HG03354 (cell line): ENCODE data around the gene STARD10.

ENCODE experiments used
- ATAC-seq: cut with Tn5 transposase; IDR thresholded peaks from one replicate; pipeline ENCODE4 v1.9.1; 2021; ENCODE audit warnings: mild to moderate bottlenecking; ENCODE audit not compliant: unreplicated experiment, poor library complexity, severe bottlenecking

Gene STARD10

DNA sequence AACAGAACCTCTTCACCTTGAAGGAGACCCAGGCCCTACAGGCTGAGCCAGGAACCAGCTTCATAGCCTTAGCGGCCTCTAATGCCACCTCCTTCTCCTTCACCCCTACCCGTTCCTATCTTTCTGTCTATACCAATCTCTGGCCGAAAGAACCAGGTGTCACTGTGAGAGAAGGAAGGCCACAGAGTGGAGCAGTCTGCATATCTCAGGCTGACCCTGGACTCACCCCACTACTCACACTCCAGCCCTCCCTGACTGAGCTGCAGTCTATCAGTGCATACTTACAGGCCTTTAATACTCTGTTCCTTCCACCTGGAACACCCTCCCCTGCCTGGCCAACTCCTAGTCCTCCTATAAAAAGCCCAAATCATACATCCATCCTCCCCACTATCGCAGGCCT lies 74.3 kb downstream of the STARD10 start:
- no peak for ATAC-seq

- ATAC-seq, result no peak
These were observed 74.7 kb downstream of the STARD10 start for GRCh38 chr11:72719144-72719543.

DNA sequence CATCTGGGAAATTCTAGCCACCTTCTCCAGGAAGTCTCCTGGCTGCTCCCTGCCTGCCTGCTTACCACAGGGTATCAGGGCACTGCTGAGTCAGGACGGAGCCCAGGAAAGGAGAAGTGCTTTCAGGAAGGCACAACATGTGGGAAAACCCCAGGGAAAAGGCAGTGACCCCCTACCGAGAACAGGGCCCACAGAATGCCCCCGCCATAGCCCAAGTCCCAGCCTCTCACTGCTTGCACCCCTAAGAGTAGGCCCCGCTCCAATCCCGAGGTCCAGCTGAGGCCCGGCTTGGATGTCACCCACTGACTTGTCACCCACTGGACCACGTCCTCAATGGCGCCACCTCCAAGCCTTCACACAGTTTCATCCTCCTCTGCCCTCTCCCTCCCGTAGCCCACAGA lies 75.7 kb downstream of the STARD10 start:
- no peak for ATAC-seq

- no peak for ATAC-seq
These were observed 76.9 kb downstream of the STARD10 start for GRCh38 chr11:72716788-72717435.

DNA sequence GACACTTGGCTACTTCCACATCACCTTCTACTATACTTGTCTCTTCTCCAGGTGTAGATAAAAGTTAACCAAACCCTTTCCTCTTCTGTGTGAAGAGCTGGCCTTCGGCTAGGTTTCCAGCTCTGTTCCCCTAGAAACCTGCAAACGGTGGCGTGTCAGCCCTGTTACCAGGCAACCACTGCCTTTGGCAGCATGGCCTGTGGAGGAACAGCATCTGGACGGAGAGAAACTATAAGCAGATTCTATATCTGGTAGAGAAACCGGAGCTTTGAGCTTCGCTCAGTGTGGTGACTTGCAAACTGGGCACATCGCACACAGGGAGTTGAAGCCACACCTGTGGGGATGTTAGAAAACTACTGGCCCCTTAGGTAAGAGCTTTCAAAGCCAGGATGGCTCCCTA lies 77.6 kb downstream of the STARD10 start:
- ATAC-seq, result no peak

GRCh38 chr11:72712841-72713240 lies 81.0 kb downstream of the STARD10 start:
- no peak for ATAC-seq

DNA sequence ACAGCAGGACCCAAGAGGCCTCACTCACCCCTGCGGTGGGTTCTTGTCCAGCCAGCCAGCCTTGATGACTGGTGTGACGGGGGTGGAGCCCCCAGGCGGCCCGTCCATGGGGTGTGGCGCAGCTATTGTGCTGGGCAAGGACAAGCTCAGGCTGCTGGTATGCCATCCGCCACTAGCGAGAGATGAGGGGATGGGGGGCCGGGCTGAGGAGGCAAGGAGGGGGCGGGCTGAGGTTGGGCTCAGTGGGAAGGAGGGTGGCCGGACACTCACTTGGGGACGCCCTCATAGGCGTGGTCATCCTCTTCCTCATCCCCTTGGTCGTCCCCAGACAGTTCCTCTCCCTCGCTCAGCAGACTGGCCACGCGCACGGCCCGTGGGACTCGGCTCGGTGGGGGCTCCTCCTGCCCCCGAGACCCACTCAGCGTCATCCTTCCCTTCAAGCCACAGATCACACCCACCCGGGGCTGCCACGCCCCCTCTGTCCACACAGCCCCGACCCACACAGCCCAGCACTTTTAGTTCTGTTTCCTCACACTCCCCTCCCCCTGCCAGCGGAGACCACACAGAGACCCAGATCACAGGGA lies 81.6 kb downstream of the STARD10 start:
- ATAC-seq, result no peak

- ATAC-seq, result no peak
These were observed 82.7 kb downstream of the STARD10 start for GRCh38 chr11:72711141-72711540.

GRCh38 chr11:72710278-72710677 lies 83.6 kb downstream of the STARD10 start:
- no peak for ATAC-seq

DNA sequence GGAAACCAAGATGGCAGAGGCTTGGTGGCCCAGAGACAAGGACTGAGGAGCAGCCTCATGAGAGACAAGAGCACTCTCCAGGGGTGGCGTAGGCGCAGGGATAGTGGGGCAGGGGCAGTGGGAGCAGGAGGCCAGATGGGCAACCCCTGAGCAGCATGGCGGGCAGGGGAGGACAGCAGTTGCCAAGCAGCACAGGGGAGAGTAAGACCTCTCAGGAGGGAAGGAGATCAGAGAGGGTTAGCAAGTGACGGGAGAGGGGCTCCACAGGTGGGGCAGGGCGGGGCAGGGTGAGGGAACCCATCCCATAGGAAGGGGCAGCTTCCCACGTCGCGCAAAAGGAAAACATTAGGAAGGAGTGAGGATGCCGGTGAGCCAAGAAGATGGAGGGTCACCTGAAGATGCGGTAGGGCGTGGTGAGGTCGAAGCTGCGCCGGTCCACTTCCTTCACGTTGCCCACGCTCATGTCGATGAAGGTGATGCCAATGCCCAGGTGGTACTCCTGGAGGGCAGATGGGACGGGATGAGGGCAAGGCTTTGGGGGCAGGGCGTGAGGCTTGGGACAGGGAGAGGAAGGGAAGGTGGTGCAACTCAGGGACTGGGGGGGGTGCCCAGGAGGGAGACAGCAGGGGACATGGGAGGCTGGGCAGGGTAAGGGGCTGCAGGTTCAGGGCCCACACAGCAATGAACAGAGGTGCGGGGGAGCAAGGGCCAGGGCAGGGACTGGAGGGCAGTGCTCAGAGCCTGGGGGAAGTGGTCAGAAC lies 84.2 kb downstream of the STARD10 start:
- no peak for ATAC-seq

DNA sequence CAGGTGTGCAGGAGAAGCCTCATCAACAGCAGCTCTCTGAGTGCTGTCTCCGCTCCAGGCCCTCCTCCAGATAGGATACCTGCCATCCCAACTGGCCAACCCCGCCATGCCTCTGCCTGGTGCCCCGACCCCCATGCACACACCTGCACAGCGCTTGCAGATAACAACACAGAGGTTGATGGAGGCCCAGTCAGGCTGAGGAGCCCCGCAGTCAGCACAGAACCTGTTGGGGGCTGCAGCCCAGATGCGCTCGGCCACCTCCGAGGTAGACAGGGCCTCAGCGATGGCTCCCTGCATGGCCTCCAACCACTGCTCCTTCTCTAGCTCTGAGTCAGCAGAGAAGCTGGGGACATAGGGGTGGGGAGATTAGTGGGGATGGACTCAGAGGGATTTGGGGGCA lies 86.8 kb downstream of the STARD10 start:
- ATAC-seq, result no peak

GRCh38 chr11:72706579-72706978 lies 87.3 kb downstream of the STARD10 start:
- no peak for ATAC-seq

- ATAC-seq, result no peak
These were observed 88.1 kb downstream of the STARD10 start for GRCh38 chr11:72705442-72706365.

DNA sequence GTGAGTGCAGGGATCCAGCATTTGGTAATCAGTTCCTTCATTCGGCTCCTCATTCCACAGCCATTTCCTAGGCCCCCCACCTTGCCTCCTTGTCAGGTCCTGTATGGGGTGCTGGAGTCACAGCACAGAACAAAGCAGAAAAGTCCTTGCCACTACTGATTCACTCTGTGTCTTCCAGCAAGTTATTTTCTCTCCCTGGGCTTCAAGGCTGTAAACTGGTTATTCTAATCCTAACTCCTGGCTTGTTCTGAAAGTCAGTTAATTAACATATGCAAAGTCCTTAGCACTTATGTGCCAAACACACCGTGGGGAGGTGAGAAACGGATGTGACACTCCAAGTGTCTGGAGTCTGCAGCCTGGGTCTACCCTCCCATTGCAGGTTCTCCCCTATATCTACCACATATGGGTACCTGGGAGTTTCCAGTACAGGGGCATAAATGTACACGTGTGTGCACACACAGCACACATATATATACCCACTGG lies 89.0 kb downstream of the STARD10 start:
- ATAC-seq, result no peak
